GM20431 (cell line): ENCODE measurements around the gene WNT3A.

Source experiments
- in situ Hi-C: fragments of 300-500 bp; cut with MseI, MboI; formaldehyde crosslinking; loops from one replicate; pipeline ENCODE4 v1.15.0; 2020; ENCODE audit warnings: low sequenced_read_pairs; ENCODE audit not compliant: unreplicated experiment

Gene WNT3A

GRCh38 chr1:228022571-228023293 lies 15.9 kb downstream of the WNT3A start:
- in situ Hi-C loops: no loop called here

GRCh38 chr1:228023294-228023639 lies 16.5 kb downstream of the WNT3A start:
- in situ Hi-C loops: no loop called here

- in situ Hi-C loops: no loop called here
Observed at GRCh38 chr1:228029281-228029680, 22.5 kb downstream of the WNT3A start.

- in situ Hi-C loops: no loop called here
Observed at GRCh38 chr1:228030451-228031201, 23.8 kb downstream of the WNT3A start.

GRCh38 chr1:228031276-228031995 lies 24.6 kb downstream of the WNT3A start:
- in situ Hi-C loops: no loop called here

GRCh38 chr1:228032041-228032440 lies 25.2 kb downstream of the WNT3A start:
- in situ Hi-C loops: no loop called here

GRCh38 chr1:228033376-228033775 lies 26.6 kb downstream of the WNT3A start:
- in situ Hi-C loops: no loop called here

GRCh38 chr1:228034954-228035837 lies 28.4 kb downstream of the WNT3A start:
- in situ Hi-C loops: no loop called here

GRCh38 chr1:228035844-228036243 lies 29.0 kb downstream of the WNT3A start:
- in situ Hi-C loops: no loop called here

GRCh38 chr1:228036701-228037231 lies 30.0 kb downstream of the WNT3A start:
- in situ Hi-C loops: no loop called here

GRCh38 chr1:228037401-228038386 lies 30.9 kb downstream of the WNT3A start:
- in situ Hi-C loops: no loop called here

GRCh38 chr1:228038387-228039005 lies 31.7 kb downstream of the WNT3A start:
- in situ Hi-C loops: no loop called here

- in situ Hi-C loops: no loop called here
Observed at GRCh38 chr1:228039006-228039903, 32.5 kb downstream of the WNT3A start.

GRCh38 chr1:228039986-228040385 lies 33.2 kb downstream of the WNT3A start:
- in situ Hi-C loops: no loop called here

- in situ Hi-C loops: no loop called here
Observed at GRCh38 chr1:228041316-228041715, 34.5 kb downstream of the WNT3A start.

GRCh38 chr1:228042508-228042907 lies 35.7 kb downstream of the WNT3A start:
- in situ Hi-C loops: no loop called here

GRCh38 chr1:228043281-228043848 lies 36.6 kb downstream of the WNT3A start:
- in situ Hi-C loops: no loop called here
